Heart left ventricle (tissue), 13 donors: ENCODE measurements around the gene SORBS1.

Experiments
- CTCF ChIP-seq, 12 donors: fragments of 200-600 bp; sonication (generic) in 4 of 12; IDR thresholded peaks; one replicate each; pipeline versions ENCODE4 v1.5.0 to v1.8.0; 2018 to 2022; ENCODE audit warnings: antibody characterized with exemption in 12 of 12, mild to moderate bottlenecking in 5 of 12
- POLR2A ChIP-seq, 2 donors: fragments of 450-650 bp; IDR thresholded peaks; one replicate each; pipeline ENCODE4 v1.6.1; 2017; ENCODE audit warnings: antibody characterized with exemption in 2 of 2, mild to moderate bottlenecking in 2 of 2, moderate library complexity in 2 of 2
- donor health status: ischemic (EF 13 %, LVEDD 7.1; RV severe dilation, severe dysfunction).
- donor health status: DM: no; HTN: yes; CAD: no.
- donor health status: DM: no; HTN: no; CAD: no.
- donor health status: ischemic (EF 25% LVEDD 6.9; RV normal size, moderate dysfunction).
- donor health status: ischemic (EF 25% LVEDD 5.7; RV mildly dilated, moderate dysfunction).
- donor health status: ischemic (EF 35%, LVEDD 5.7; RV mildly dilated, moderate dysfunction).
- donor health status: nonischemic (EF 11% LVEDD 7.7; RV severe dilation, severe dysfunction).
- donor health status: DM: yes; HTN: yes; CAD: no.
- donor health status: PGD.
- donor health status: ischemic (EF 29% LVEDD 5.4; RV normal size, mild dysfunction).
- donor health status: nonischemic (EF 23%, LVEDD 6.1; RV moderate dilation, normal function).

DNA sequence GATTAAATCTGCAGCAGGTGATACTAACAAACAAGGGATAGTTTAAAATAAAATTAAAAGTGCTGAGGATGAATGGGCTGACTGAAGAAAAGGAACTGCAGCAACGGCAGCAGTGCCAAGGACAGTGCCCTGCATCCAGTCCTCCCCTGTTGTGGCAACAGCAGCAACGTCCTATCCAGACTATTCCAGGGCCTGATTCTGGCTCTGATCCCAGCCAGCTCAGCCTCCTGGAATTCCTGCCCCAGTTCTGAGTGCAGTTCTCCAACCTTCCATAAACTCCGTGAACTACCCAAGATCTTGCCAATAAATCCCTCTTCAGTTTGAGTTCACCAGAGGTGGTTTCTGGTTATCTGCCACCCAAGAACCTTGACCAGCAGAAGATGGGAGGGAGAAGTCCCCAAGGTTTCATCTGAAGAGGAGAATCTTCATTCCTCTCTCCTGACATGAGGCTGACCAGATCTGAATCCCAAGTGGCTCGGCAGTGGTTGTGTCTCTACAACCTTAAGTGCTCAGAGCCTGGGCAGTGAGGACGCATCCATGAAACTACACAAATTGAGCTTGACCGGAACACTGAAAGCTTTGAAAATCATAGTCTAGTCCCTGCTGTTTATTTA is 115.8 kb downstream of the SORBS1 start:
- TF ChIP-seq POLR2A (IDR thresholded peaks at IDR 0.05) = no peak
- TF ChIP-seq CTCF (IDR thresholded peaks at IDR 0.05) = no peak
